Suprapubic skin (tissue), 4 donors: ENCODE results near the gene SYK. TPM values are rescaled to one million over a fixed set of nuclear protein-coding genes. Genes with fewer than 3 reads are reported as not detected.

ENCODE experiments used
- DNase-seq, 2 donors: peaks; one replicate each; pipeline ENCODE4 v3.0.0-alpha.2; 2019; ENCODE audit warnings: low spot score in 2 of 2
- H3K27ac ChIP-seq: fragments of 200-600 bp; sonication (generic); one replicate; pipeline ENCODE4 v1.5.1; 2019
- H3K27me3 ChIP-seq: fragments of 200-600 bp; sonication (generic); one replicate; pipeline ENCODE4 v1.5.1; 2019
- H3K36me3 ChIP-seq: fragments of 200-600 bp; sonication (generic); one replicate; pipeline ENCODE4 v1.5.1; 2019
- H3K4me1 ChIP-seq: fragments of 200-600 bp; sonication (generic); one replicate; pipeline ENCODE4 v1.5.1; 2019
- H3K4me3 ChIP-seq: fragments of 200-600 bp; sonication (generic); one replicate; pipeline ENCODE4 v1.5.1; 2019; ENCODE audit warnings: mild to moderate bottlenecking
- H3K9me3 ChIP-seq: fragments of 200-600 bp; sonication (generic); one replicate; pipeline ENCODE4 v1.5.1; 2019
- EP300 ChIP-seq: sonication (generic); formaldehyde crosslinking; IDR thresholded peaks from one replicate; pipeline ENCODE4 v1.6.1; 2017; ENCODE audit warnings: antibody characterized with exemption
- POLR2A ChIP-seq, 2 donors: fragments of 450-650 bp; IDR thresholded peaks; one replicate each; pipeline ENCODE4 v1.6.1; 2017; ENCODE audit warnings: antibody characterized with exemption in 2 of 2, mild to moderate bottlenecking in 2 of 2, moderate library complexity in 2 of 2
- POLR2AphosphoS5 ChIP-seq, 3 donors: sonication (generic); formaldehyde crosslinking; IDR thresholded peaks; one replicate each; pipeline ENCODE4 v1.6.1; 2017; ENCODE audit warnings: antibody characterized with exemption in 3 of 3
- WGBS: methylation state at CpG from one replicate; pipeline ENCODE4 v1.1.5; 2018; 5-methylcytosine and 5-hydroxymethylcytosine counted together
- total RNA-seq, 4 donors: library from RNA; depleted of rRNA; stranded (reverse); fragments of >200 nt; gene quantifications; one replicate each; pipeline ENCODE4 v1.1.0, GENCODE V29; 2016
- TF ChIP-seq, protein P1 (sequence below), 2 donors: fragments of 200-600 bp in 1 of 2; fragments of 450-650 bp in 1 of 2; sonication (generic) in 1 of 2; IDR thresholded peaks; one replicate each; pipeline ENCODE4 v1.5.1; 2016 to 2019; ENCODE audit warnings: antibody characterized with exemption in 2 of 2, mild to moderate bottlenecking in 1 of 2, moderate library complexity in 1 of 2

Gene SYK
- total RNA-seq, 4 donors from 2014 or later: 22.0 to 31.6 (median 25.0) TPM

DNA sequence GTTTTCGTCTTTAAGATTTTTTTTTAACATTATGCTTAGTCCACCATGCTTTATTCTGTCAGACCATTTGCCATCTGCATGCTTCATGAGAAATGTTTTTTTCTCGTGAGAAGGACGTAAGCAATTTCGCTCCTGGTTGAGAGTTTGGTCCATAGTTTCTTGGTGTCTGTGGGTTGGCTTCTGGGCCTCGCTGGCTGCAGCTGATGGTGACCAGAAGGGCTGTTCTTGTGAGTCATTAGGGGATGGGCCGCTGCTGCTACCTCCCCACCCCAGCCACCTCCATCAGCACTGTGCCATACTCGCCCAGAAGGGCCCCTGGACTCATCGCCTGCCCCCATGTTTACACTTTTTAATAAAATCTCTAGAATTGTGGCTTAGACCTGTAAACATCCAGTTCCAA is 11.4 kb downstream of the SYK start:
- no peaks in the 10 kb centered on the region for H3K9me3 ChIP-seq
- no peaks in the 10 kb centered on the region for H3K27me3 ChIP-seq
- peaks cover 27% of the 10 kb centered on the region for H3K4me1 ChIP-seq
- no peak overlapping the region for H3K4me3 ChIP-seq
- no peaks in the 10 kb centered on the region for H3K36me3 ChIP-seq
- no peak overlapping the region for H3K27ac ChIP-seq
- 89% methylated on average over 8 of the region's 8 CpGs for WGBS
- no peak for DNase-seq
- TF ChIP-seq POLR2AphosphoS5 (IDR thresholded peaks at IDR 0.05) (no peak), POLR2A (IDR thresholded peaks at IDR 0.05) (no peak), EP300 (no peak)
- TF ChIP-seq, protein P1, sequence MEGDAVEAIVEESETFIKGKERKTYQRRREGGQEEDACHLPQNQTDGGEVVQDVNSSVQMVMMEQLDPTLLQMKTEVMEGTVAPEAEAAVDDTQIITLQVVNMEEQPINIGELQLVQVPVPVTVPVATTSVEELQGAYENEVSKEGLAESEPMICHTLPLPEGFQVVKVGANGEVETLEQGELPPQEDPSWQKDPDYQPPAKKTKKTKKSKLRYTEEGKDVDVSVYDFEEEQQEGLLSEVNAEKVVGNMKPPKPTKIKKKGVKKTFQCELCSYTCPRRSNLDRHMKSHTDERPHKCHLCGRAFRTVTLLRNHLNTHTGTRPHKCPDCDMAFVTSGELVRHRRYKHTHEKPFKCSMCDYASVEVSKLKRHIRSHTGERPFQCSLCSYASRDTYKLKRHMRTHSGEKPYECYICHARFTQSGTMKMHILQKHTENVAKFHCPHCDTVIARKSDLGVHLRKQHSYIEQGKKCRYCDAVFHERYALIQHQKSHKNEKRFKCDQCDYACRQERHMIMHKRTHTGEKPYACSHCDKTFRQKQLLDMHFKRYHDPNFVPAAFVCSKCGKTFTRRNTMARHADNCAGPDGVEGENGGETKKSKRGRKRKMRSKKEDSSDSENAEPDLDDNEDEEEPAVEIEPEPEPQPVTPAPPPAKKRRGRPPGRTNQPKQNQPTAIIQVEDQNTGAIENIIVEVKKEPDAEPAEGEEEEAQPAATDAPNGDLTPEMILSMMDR (IDR thresholded peaks at IDR 0.05): no peak

DNA sequence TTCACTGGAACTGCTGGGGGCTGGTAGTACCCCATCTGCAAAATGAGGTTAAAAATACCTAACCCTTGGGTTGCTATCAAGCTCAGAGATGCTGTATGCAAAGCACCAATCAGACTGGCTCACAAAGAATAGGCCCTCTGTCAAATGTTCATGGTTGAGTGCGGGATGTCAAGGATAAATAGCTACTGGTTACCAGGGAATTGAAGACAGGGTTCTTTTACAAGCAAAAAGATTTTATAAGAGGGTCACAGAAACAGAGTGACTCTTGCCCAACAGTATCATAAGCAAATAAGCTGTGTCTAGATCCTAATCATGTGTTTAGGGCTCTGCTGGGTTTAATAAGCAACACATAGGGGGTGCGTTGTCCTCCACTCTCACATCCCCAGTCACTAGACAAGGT is 11.9 kb downstream of the SYK start:
- H3K9me3 ChIP-seq: no peaks in the 10 kb centered on the region
- H3K27me3 ChIP-seq: no peaks in the 10 kb centered on the region
- 65% methylated on average over 2 of the region's 2 CpGs for WGBS
- DNase-seq: no peak
- H3K4me1 ChIP-seq: peaks cover 24% of the 10 kb centered on the region
- no peak overlapping the region for H3K4me3 ChIP-seq
- TF ChIP-seq POLR2AphosphoS5 (IDR thresholded peaks at IDR 0.05) (no peak), POLR2A (IDR thresholded peaks at IDR 0.05) (no peak), EP300 (no peak)
- TF ChIP-seq, protein P1 (IDR thresholded peaks at IDR 0.05): no peak
- H3K27ac ChIP-seq: no peak overlapping the region
- no peaks in the 10 kb centered on the region for H3K36me3 ChIP-seq

DNA sequence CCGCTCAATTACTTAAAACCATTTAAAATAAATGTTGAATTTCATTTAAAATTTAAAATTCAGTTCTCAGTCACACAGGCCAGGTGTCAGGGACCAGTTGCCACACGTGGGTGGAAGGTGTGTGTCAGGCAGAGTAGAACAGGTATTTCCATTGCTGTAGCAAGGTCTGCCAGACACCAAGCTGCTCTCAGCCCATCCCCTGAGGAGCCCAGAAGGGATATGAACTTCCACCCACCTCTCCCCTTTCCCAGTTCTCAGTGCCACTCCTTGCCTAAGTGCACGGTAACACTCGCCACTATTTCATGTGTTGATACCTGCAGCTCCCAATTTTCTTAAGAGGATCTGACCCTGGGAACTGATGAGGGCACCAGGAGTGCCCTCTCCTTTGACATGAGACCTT is 12.7 kb downstream of the SYK start:
- Histone ChIP-seq H3K4me3 (no peak overlapping the region), H3K9me3 (no peaks in the 10 kb centered on the region), H3K27me3 (no peaks in the 10 kb centered on the region), H3K27ac (no peak overlapping the region), H3K4me1 (peaks cover 19% of the 10 kb centered on the region), H3K36me3 (no peaks in the 10 kb centered on the region)
- TF ChIP-seq, protein P1 (IDR thresholded peaks at IDR 0.05): no peak
- TF ChIP-seq POLR2AphosphoS5 (IDR thresholded peaks at IDR 0.05): no peak
- no peak for TF ChIP-seq EP300
- TF ChIP-seq POLR2A (IDR thresholded peaks at IDR 0.05): no peak
- DNase-seq: no peak
- 56% methylated on average over 4 of the region's 4 CpGs for WGBS

DNA sequence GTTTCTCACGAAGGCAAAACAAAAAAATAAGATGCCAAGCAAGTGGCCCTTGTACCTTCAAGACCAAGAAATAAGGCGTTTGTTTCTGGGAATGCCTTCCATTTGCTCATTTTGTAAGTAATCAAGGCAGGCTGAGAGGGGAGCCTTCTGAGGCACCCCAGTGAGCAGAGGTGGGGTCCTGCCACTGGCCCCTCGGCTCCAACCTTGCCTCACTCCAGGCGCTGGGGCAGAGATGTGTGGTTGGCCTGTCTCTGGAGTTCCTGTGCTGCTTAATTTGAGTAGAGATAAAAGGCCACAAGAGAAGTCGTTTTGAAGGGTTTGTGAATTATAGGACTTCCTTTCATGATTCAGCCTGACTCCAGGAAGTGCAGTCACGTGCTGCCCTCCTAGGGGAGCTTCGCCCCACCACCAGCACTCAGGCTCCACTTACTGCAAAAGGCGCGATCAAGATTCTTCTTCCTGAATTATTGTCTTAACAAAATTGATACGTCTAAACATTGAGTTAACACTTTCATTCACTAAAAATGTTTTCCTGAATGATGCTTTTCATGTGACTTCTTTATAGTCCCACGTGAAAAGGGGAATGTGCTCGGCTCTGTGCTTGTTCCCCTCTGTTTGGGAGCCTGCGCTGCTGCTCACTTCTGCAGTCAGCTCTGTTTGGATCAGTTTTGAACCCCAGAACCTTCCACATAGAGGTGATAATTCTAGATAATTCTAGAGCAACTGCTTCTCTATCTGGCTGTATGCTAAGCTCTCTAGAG is 13.7 kb downstream of the SYK start:
- WGBS: 43% methylated on average over 13 of the region's 13 CpGs
- no peak overlapping the region for H3K4me3 ChIP-seq
- no peaks in the 10 kb centered on the region for H3K36me3 ChIP-seq
- DNase-seq: no peak
- H3K27ac ChIP-seq: no peak overlapping the region
- no peaks in the 10 kb centered on the region for H3K9me3 ChIP-seq
- TF ChIP-seq EP300: no peak
- peaks cover 15% of the 10 kb centered on the region for H3K4me1 ChIP-seq
- H3K27me3 ChIP-seq: no peaks in the 10 kb centered on the region

DNA sequence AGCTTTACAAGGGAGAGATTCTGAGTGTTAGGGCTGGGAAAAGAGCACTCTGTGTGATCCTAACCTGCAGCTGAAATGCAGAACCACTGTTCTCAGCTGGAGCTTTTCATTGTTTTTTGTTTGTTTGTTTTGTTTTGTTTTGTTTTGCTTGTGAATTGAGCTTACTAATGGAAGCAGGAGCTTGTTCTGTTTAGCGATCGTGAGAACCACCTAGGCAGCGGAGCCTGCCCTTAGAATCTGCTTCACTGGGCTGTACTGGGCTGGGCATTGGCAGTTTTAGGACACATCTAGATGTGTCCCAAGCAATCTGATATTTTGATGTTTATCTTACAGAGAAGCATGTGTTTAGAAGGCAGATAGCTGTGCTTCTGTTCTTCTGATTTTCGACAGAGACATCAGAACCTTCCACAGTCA is 14.3 kb downstream of the SYK start:
- TF ChIP-seq EP300 (no peak), POLR2A (IDR thresholded peaks at IDR 0.05) (no peak), POLR2AphosphoS5 (IDR thresholded peaks at IDR 0.05) (no peak)
- TF ChIP-seq, protein P1 (IDR thresholded peaks at IDR 0.05): no peak
- Histone ChIP-seq H3K27ac (no peak overlapping the region), H3K9me3 (no peaks in the 10 kb centered on the region), H3K4me1 (peaks cover 15% of the 10 kb centered on the region), H3K4me3 (no peak overlapping the region), H3K36me3 (no peaks in the 10 kb centered on the region), H3K27me3 (no peaks in the 10 kb centered on the region)
- DNase-seq: no peak
- WGBS: 88% methylated on average over 4 of the region's 4 CpGs
